ENCODE measurements around the gene RHBDL1.

The RHBDL1 gene

GRCh38 chr16:718922-719321 is 43.5 kb downstream of the RHBDL1 start:
- no peak for DNase-seq (ENCODE audit: low read depth, low spot score)

- no peak for DNase-seq (ENCODE audit: low read depth, low spot score)
Observed at GRCh38 chr16:719815-720446, 44.5 kb downstream of the RHBDL1 start.

- DNase-seq (ENCODE audit: low read depth, low spot score) = peak; percentile 79
Observed at GRCh38 chr16:720447-720989, 45.0 kb downstream of the RHBDL1 start.

- DNase-seq (ENCODE audit: low read depth, low spot score) = peak; percentile 91
Observed at GRCh38 chr16:720990-721764, 45.7 kb downstream of the RHBDL1 start, which contains the start of gene ANTKMT. Gene ANTKMT, plus strand, starts transcription at chr16:721146. Its CDS starts 129 bp downstream, at chr16:721275.

- no peak for DNase-seq (ENCODE audit: low read depth, low spot score)
Observed at GRCh38 chr16:721765-722540, 46.5 kb downstream of the RHBDL1 start.

- no peak for DNase-seq (ENCODE audit: low read depth, low spot score)
Observed at GRCh38 chr16:722835-723633, 47.6 kb downstream of the RHBDL1 start.

- no peak for DNase-seq (ENCODE audit: low read depth, low spot score)
Observed at GRCh38 chr16:723695-724094, 48.2 kb downstream of the RHBDL1 start.

- no peak for DNase-seq (ENCODE audit: low read depth, low spot score)
Observed at GRCh38 chr16:724188-725040, 48.9 kb downstream of the RHBDL1 start.

GRCh38 chr16:725041-725376 is 49.5 kb downstream of the RHBDL1 start:
- DNase-seq (ENCODE audit: low read depth, low spot score) = no peak

GRCh38 chr16:725463-726187 is 50.2 kb downstream of the RHBDL1 start:
- DNase-seq (ENCODE audit: low read depth, low spot score) = no peak

GRCh38 chr16:726188-726437 is 50.6 kb downstream of the RHBDL1 start:
- DNase-seq (ENCODE audit: low read depth, low spot score) = no peak

GRCh38 chr16:726438-727290 is 51.2 kb downstream of the RHBDL1 start, which contains the start of the genes CCDC78 and HAGHL:
Gene CCDC78, minus strand, starts transcription at chr16:726443. Its CDS starts 76 bp downstream, at chr16:726367.
Gene HAGHL, plus strand, starts transcription at chr16:727106. Its CDS starts 404 bp downstream, at chr16:727510.
- peak; percentile 70 for DNase-seq (ENCODE audit: low read depth, low spot score)

- no peak for DNase-seq (ENCODE audit: low read depth, low spot score)
Observed at GRCh38 chr16:727291-727977, 52.0 kb downstream of the RHBDL1 start.

All from astrocyte of the hippocampus (primary cell).